A204.1 (cell line): ENCODE measurements around the gene CARD10.

Experiments used
- FAIRE-seq: peaks from 2 replicates; lab custom pipeline; 2012; peaks lifted over from hg19 to GRCh38; lab: Jason Lieb, UNC

Gene CARD10

DNA sequence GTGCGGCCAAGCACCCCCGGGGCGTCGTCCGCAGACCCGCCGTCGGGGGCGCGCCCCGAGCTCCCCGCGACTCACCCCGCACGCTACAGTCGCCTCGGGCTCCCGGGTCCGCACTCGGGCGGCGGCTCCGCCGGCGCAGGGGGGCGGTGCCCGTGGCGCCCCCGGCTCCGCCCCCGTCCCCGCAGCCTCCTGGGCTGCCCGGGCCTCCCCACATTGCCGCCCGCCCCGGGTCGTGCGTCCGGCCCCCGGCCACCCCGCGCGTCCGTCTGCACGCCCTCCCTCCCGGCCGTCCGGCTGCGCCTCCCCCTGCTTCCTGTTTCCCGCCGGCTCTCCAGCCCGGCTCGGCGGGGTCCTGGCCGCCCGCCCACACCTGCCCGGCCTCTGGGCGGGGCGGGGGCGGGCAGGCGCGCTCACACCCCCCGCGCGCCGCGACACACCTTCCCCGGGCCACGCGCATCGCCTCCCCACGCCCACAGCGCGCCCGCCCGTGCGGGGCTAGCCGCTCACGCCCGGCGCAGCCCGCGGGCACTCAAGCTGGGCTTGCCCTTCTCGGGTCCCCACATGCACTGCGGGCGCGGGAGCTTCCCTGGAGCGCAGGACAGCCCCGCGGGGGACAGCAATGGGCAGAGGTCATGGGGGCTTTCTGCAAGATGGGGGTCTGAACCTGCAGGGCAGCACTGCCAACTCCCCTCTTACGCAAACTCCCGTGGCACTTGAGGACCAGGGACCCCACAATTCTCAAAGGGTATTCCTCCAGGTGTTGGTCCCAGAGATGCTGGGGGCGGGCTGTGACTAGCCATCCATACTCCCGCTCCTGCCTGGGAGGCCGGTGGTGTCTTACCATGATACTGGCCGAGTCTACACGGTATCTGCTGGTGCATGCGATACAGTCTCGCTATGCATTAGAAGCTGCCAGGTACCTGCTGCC, at the start of gene CARD10:
Gene CARD10 (minus strand): TSS at position 148 of the 928 bp plus-strand sequence. CDS start 215 bp downstream, outside the sequence.
- FAIRE-seq: no peak

- no peak for FAIRE-seq
Observed at GRCh38 chr22:37568448-37569008, 49.3 kb upstream of the CARD10 start.

DNA sequence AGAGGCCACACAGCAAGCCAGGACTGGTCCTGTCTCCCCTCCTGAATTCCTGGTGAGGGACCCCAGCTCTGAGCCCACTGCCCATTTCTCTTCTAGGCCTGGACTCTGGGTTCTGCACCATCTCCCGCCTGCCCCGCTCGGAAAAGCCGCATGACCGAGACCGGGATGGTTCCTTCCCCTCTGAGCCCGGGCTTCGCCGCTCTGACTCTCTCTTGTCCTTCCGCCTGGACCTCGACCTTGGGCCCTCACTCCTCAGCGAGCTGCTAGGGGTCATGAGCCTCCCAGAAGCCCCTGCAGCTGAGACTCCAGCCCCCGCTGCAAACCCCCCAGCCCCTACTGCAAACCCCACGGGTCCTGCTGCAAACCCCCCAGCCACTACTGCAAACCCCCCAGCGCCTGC, 48.8 kb upstream of the CARD10 start:
- FAIRE-seq: no peak

GRCh38 chr22:37566903-37567798, 47.9 kb upstream of the CARD10 start:
- FAIRE-seq: no peak

- no peak for FAIRE-seq
Observed at GRCh38 chr22:37566329-37566837, 47.2 kb upstream of the CARD10 start.

DNA sequence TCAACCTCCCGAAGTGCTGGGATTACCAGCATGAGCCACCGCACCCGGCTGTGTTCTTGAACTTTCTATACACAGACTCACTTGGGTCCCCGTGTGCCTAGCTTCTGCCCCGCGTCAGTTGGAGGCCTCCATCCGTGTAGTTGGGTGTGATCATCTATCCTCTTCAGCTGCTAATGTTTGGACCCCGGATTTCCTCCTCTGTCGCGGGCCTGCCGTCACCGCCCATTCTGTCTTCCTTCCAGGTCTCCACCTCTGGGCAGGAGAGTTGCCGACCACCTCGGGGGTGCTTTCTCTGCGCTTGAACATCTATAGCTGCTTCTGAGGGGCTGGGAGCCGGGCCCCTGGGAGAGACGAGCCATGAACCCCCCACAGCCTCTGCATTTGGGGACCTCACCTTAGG, 46.6 kb upstream of the CARD10 start:
- FAIRE-seq: no peak

GRCh38 chr22:37564111-37564711, 45.0 kb upstream of the CARD10 start:
- no peak for FAIRE-seq

GRCh38 chr22:37563153-37564081, 44.2 kb upstream of the CARD10 start:
- peak; percentile 95 for FAIRE-seq

GRCh38 chr22:37562049-37562875, 43.0 kb upstream of the CARD10 start:
- no peak for FAIRE-seq

DNA sequence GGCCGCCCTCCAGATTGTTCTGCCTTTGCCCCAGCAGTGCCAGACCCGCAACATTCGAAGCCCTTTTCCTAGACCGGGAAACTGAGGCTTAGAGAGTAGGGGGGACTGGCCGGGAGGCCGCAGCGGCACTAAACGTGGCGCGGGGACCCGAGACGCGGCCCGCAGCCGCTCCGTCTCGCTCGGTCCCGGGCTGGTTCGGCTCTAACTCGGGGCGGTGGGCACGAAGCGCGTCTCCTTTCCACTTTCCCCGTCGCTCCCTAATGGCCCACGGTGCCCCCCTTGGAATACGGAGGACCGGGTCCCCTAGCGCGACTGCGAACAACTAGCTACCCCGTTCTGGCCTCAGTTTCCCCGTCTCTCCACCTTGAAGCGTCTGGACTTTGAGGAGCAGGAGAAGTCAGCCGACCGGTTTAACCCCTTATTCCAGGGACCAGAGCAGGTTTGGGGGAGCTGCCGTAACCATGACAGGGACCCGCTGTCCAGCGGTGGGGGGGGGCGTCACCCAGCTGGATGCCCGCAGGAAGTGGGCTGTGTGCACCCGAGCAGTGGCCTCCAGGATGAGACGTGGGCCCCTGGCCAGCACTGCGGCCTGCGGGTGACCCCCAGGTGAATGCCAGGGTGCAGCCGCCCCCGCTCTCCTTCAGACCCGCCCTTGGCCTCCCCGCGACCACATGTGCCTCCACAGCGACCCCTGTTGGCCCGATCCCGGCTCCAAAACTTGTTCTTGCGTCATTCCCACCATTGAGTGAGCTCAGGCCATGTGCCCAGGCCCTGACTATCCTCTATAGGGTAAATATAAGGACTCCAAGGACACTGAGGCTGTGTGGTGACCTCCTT, 42.2 kb upstream of the CARD10 start:
- no peak for FAIRE-seq

DNA sequence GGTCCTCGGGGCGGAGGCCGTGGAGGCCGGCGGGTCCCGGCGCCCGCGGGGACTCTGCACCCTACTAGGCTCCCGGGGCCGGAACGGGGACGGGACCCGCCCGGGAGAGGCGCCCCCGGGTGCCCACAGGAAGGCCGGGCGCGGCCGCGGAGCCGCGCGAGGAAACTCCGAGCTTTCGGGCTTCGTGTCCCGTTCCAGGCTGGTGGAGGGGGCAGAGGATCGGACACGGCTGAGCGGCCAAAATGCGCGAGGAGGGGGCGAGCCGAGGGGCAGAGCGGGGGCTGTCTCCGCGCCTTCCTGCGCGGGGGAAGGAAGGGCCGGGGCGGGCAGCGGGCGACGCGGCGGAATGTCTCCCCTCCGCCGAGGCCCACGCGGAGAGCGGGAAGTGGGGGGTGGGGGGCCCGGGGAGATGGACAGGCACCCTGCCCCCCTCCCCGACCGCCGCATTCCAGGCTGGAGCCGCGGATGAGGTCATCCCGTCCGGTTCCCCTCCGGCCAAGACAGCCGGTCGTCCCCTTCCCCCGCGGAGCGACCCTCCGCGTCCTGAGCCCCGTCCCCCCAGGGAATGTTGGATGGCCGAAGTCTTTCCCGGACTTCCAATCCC, 41.5 kb upstream of the CARD10 start:
- no peak for FAIRE-seq

DNA sequence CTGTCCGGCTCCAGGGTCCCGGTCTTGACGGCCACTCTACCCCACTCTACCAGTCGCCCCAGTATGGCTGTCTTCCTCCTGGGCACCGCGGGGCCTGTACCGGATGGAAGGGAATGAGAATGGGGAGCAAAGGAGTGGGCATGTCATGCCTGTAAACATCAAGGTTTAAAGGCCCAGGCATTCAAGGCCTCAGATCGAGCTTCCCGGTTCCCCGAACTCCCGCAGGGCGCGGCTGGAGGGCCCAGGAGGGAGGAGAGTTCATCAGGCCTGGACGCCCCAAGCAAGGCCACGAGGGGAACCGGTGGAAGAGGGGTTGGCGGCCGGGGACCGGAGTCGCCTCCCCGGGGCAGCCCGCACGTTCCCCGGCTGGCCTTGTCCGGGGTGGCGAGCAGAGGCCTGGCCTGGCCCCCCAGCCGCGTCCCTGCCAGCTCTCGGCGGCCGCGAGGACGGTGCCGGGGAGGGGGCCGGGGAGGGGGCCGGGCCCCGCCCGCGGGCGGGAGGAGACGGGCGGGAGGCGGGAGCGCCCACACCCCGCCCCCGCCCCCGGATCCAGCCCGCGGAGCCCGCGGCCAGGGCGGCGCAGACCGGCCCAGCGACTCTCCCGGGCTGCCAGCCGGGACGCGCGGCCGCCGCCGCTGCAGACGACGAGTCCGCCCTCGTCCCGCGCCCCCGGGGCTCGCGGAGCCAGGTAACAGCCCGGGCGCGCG, 40.8 kb upstream of the CARD10 start, which contains the start of gene CDC42EP1:
Gene CDC42EP1 (plus strand): TSS at position 580 of the 707 bp plus-strand sequence. CDS start 5,870 bp downstream, outside the sequence.
- FAIRE-seq: no peak

- FAIRE-seq: no peak
Observed at GRCh38 chr22:37559521-37559900, 40.3 kb upstream of the CARD10 start.

DNA sequence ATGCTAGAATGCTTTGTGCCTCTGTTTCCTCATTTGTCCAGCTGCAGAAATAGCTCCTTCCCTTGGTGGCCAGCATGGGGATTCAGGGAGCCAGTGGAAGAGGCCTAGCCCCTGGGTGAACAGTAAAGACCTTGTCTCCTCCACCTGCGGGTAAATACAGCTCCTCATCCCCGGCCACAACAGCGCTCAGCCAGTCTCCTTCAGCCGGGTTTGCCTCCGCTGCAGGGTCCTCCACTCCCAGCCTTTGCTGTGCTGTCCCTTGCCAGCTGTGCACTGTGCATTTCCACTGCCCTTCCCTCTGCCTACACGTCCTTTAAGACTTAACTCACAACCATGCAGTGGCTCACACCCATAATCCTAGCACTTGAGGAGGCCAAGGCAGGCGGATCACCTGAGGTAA, 39.6 kb upstream of the CARD10 start:
- no peak for FAIRE-seq

- FAIRE-seq: no peak
Observed at GRCh38 chr22:37557321-37558001, 38.2 kb upstream of the CARD10 start.

- FAIRE-seq: no peak
Observed at GRCh38 chr22:37556710-37557109, 37.5 kb upstream of the CARD10 start.

DNA sequence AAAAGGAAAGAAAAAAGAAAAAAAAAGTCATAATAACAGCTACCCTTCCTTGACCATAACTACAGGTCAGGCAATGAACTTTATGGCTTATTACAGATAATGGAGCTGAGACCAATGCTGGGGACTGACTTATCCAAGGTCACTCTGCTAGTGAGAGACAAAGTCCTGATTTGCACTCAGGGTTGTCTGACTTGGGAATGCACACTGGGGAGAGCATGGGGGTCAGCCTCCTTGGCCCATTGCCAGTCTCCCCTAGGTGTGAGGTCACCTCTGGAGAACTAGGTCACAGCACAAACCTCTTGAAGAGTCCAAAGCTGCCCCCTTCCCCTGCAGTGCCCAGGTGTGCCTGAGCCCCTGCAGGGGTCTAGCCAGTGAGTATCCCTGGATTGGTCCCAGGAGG, 35.8 kb upstream of the CARD10 start:
- no peak for FAIRE-seq
